Astrocyte (in vitro differentiated cells and primary cell): ENCODE results near the gene EFCC1. TPM values are rescaled to one million over a fixed set of nuclear protein-coding genes. Genes with fewer than 3 reads are reported as not detected.

Source experiments
- DNase-seq: peaks from one replicate; pipeline ENCODE4 v3.0.0-alpha.2; 2010; ENCODE audit warnings: low read depth
- FAIRE-seq: peaks from 2 replicates; lab custom pipeline; 2011; peaks lifted over from hg19 to GRCh38; lab: Jason Lieb, UNC
- H2AFZ ChIP-seq: 2 replicates; pipeline ENCODE4 v1.6.0; 2012; ENCODE audit warnings: low read depth, low read length, inconsistent platforms
- H3K27ac ChIP-seq: 2 replicates; pipeline ENCODE4 v1.5.1; 2011; ENCODE audit warnings: low read depth, low read length, inconsistent platforms
- H3K27me3 ChIP-seq: 2 replicates; pipeline ENCODE4 v1.6.0; 2011; ENCODE audit warnings: low read length, inconsistent platforms; ENCODE audit not compliant: insufficient read depth
- H3K36me3 ChIP-seq: 2 replicates; pipeline ENCODE4 v1.5.1; 2011; ENCODE audit warnings: low read length, inconsistent platforms; ENCODE audit not compliant: insufficient read depth
- H3K4me1 ChIP-seq: 2 replicates; pipeline ENCODE4 v1.5.1; 2011; ENCODE audit warnings: low read length, inconsistent platforms; ENCODE audit not compliant: insufficient read depth
- H3K4me2 ChIP-seq: 2 replicates; pipeline ENCODE4 v1.6.0; 2012; ENCODE audit warnings: low read length, inconsistent platforms
- H3K4me3 ChIP-seq: 2 replicates; pipeline ENCODE4 v1.5.1; 2011; ENCODE audit warnings: low read depth, mild to moderate bottlenecking, low read length, inconsistent platforms; ENCODE audit not compliant: insufficient read depth
- H3K79me2 ChIP-seq: 2 replicates; pipeline ENCODE4 v1.6.0; 2012; ENCODE audit warnings: mild to moderate bottlenecking, low read length, inconsistent platforms; ENCODE audit not compliant: insufficient read depth
- H3K9ac ChIP-seq: 2 replicates; pipeline ENCODE4 v1.6.0; 2012; ENCODE audit warnings: mild to moderate bottlenecking, low read length, inconsistent platforms
- H3K9me3 ChIP-seq: 2 replicates; pipeline ENCODE4 v1.5.1; 2012; ENCODE audit warnings: low read depth, mild to moderate bottlenecking, low read length, inconsistent platforms; ENCODE audit not compliant: insufficient read depth
- H4K20me1 ChIP-seq: 2 replicates; pipeline ENCODE4 v1.6.0; 2012; ENCODE audit warnings: low read length, inconsistent platforms; ENCODE audit not compliant: insufficient read depth
- H3K27ac Mint-ChIP-seq: one replicate; pipeline ENCODE4 v1.8.0; 2021; ENCODE audit warnings: mild to moderate bottlenecking, mixed read lengths; ENCODE audit not compliant: unreplicated experiment
- H3K27me3 Mint-ChIP-seq: one replicate; pipeline ENCODE4 v1.8.0; 2021; ENCODE audit warnings: low read depth, mixed read lengths; ENCODE audit not compliant: unreplicated experiment
- H3K36me3 Mint-ChIP-seq: one replicate; pipeline ENCODE4 v1.8.0; 2021; ENCODE audit warnings: low read depth, mixed read lengths; ENCODE audit not compliant: unreplicated experiment
- H3K4me1 Mint-ChIP-seq: one replicate; pipeline ENCODE4 v1.8.0; 2021; ENCODE audit warnings: low read depth, mixed read lengths; ENCODE audit not compliant: unreplicated experiment
- H3K4me3 Mint-ChIP-seq: one replicate; pipeline ENCODE4 v1.8.0; 2021; ENCODE audit warnings: mild to moderate bottlenecking, moderate library complexity, mixed read lengths; ENCODE audit not compliant: unreplicated experiment
- H3K9me3 Mint-ChIP-seq: one replicate; pipeline ENCODE4 v1.8.0; 2021; ENCODE audit warnings: mild to moderate bottlenecking, mixed read lengths; ENCODE audit not compliant: unreplicated experiment
- CTCF ChIP-seq: IDR thresholded peaks from 2 replicates; pipeline ENCODE4 v1.5.1; 2011; ENCODE audit warnings: low read depth, mild to moderate bottlenecking, inconsistent platforms, low read length, moderate library complexity; ENCODE audit not compliant: insufficient read depth
- EZH2 ChIP-seq: IDR thresholded peaks from 2 replicates; pipeline ENCODE4 v1.6.1; 2012; ENCODE audit warnings: mild to moderate bottlenecking, low read length, inconsistent platforms; ENCODE audit not compliant: insufficient read depth
- total RNA-seq: library from RNA; stranded (reverse); gene quantifications from 2 replicates; pipeline ENCODE4 v1.2.1, GENCODE V29; 2021

Gene EFCC1
- total RNA-seq, 1 donor from 2014 or later: not detected

GRCh38 chr3:129035360-129036221 lies 34.5 kb downstream of the EFCC1 start:
- no peak overlapping the region for H2AFZ ChIP-seq
- Mint-ChIP-seq H3K4me1 (no peaks in the 10 kb centered on the region), H3K27ac (no peak overlapping the region), H3K9me3 (peaks cover 3% of the 10 kb centered on the region), H3K36me3 (no peaks in the 10 kb centered on the region), H3K27me3 (peaks cover 36% of the 10 kb centered on the region), H3K4me3 (no peak overlapping the region)
- no peak overlapping the region for H3K4me3 ChIP-seq
- H3K9me3 ChIP-seq: no peaks in the 10 kb centered on the region
- H3K9ac ChIP-seq: no peak overlapping the region
- no peak overlapping the region for H3K27ac ChIP-seq
- H3K4me2 ChIP-seq: no peak overlapping the region
- H4K20me1 ChIP-seq: no peaks in the 10 kb centered on the region
- H3K27me3 ChIP-seq: no peaks in the 10 kb centered on the region
- DNase-seq: no peak
- no peak for TF ChIP-seq CTCF
- no peak for TF ChIP-seq EZH2
- no peak for FAIRE-seq
- H3K79me2 ChIP-seq: no peaks in the 10 kb centered on the region
- H3K36me3 ChIP-seq: no peaks in the 10 kb centered on the region
- H3K4me1 ChIP-seq: no peaks in the 10 kb centered on the region

GRCh38 chr3:129036222-129037092 lies 35.4 kb downstream of the EFCC1 start:
- DNase-seq (no peak), FAIRE-seq (no peak)
- Mint-ChIP-seq H3K27ac (no peak overlapping the region), H3K4me3 (no peak overlapping the region), H3K36me3 (no peaks in the 10 kb centered on the region), H3K4me1 (no peaks in the 10 kb centered on the region), H3K9me3 (peaks cover 2% of the 10 kb centered on the region), H3K27me3 (peaks cover 37% of the 10 kb centered on the region)
- no peak overlapping the region for H3K4me3 ChIP-seq
- H3K4me2 ChIP-seq: no peak overlapping the region
- H3K9ac ChIP-seq: no peak overlapping the region
- H3K79me2 ChIP-seq: no peaks in the 10 kb centered on the region
- TF ChIP-seq CTCF (no peak), EZH2 (no peak)
- H3K27me3 ChIP-seq: no peaks in the 10 kb centered on the region
- H3K9me3 ChIP-seq: no peaks in the 10 kb centered on the region
- H3K36me3 ChIP-seq: no peaks in the 10 kb centered on the region
- H4K20me1 ChIP-seq: no peaks in the 10 kb centered on the region
- H3K27ac ChIP-seq: no peak overlapping the region
- no peaks in the 10 kb centered on the region for H3K4me1 ChIP-seq
- H2AFZ ChIP-seq: no peak overlapping the region
